ENCODE data around the gene PRKCSH. TPM values are rescaled to one million over a fixed set of nuclear protein-coding genes. Genes with fewer than 3 reads are reported as not detected.
"Not testable (repeated sequence)": the region's sequence is repeated elsewhere in the genome, so short reads cannot be mapped to it uniquely, and the experiment has no call there.

The PRKCSH gene
- polyA plus RNA-seq, 1 of the 3 experiments (the other 2 are of a cell fraction), result 502 TPM

- H3K27me3 ChIP-seq (ENCODE audit: insufficient read depth), result no peaks in the 10 kb centered on the region
- no peaks in the 10 kb centered on the region for H4K20me1 ChIP-seq (ENCODE audit: insufficient read depth)
- H3K4me1 ChIP-seq (ENCODE audit: control insufficient read depth in 1 of 2, insufficient read depth in 2 of 2, low read depth in 1 of 2, low read length in 1 of 2), result no peaks in the 10 kb centered on the region; a peak in 1 of 4 replicates
- TF ChIP-seq RXRA (IDR thresholded peaks at IDR 0.05; ENCODE audit: borderline replicate concordance, low read depth) (no peak), FOXJ3 (CRISPR knock-in tag; IDR thresholded peaks at IDR 0.05) (no peak), RFX5 (IDR thresholded peaks at IDR 0.05; ENCODE audit: low read length) (no peak), MXI1 (IDR thresholded peaks at IDR 0.05; ENCODE audit: low read depth, low read length) (no peak), GABPA (IDR thresholded peaks at IDR 0.05; ENCODE audit: low read depth) (no peak), SIN3A (IDR thresholded peaks at IDR 0.05; ENCODE audit: borderline replicate concordance, low read depth, low read length) (no peak)
- TF ChIP-seq, protein P1, sequence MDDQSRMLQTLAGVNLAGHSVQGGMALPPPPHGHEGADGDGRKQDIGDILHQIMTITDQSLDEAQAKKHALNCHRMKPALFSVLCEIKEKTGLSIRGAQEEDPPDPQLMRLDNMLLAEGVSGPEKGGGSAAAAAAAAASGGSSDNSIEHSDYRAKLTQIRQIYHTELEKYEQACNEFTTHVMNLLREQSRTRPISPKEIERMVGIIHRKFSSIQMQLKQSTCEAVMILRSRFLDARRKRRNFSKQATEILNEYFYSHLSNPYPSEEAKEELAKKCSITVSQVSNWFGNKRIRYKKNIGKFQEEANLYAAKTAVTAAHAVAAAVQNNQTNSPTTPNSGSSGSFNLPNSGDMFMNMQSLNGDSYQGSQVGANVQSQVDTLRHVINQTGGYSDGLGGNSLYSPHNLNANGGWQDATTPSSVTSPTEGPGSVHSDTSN (IDR thresholded peaks at IDR 0.05), result no peak
- TF ChIP-seq, protein P2, sequence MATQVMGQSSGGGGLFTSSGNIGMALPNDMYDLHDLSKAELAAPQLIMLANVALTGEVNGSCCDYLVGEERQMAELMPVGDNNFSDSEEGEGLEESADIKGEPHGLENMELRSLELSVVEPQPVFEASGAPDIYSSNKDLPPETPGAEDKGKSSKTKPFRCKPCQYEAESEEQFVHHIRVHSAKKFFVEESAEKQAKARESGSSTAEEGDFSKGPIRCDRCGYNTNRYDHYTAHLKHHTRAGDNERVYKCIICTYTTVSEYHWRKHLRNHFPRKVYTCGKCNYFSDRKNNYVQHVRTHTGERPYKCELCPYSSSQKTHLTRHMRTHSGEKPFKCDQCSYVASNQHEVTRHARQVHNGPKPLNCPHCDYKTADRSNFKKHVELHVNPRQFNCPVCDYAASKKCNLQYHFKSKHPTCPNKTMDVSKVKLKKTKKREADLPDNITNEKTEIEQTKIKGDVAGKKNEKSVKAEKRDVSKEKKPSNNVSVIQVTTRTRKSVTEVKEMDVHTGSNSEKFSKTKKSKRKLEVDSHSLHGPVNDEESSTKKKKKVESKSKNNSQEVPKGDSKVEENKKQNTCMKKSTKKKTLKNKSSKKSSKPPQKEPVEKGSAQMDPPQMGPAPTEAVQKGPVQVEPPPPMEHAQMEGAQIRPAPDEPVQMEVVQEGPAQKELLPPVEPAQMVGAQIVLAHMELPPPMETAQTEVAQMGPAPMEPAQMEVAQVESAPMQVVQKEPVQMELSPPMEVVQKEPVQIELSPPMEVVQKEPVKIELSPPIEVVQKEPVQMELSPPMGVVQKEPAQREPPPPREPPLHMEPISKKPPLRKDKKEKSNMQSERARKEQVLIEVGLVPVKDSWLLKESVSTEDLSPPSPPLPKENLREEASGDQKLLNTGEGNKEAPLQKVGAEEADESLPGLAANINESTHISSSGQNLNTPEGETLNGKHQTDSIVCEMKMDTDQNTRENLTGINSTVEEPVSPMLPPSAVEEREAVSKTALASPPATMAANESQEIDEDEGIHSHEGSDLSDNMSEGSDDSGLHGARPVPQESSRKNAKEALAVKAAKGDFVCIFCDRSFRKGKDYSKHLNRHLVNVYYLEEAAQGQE (IDR thresholded peaks at IDR 0.05; ENCODE audit: low read depth, low read length), result no peak
- WGBS (ENCODE audit: low lambda C conversion rate), result 92% methylated on average over 16 of the region's 19 CpGs
- H2AFZ ChIP-seq (ENCODE audit: low read depth), result no peak overlapping the region
- peaks cover 6% of the 10 kb centered on the region for H3F3A ChIP-seq (replicated peaks; ENCODE audit: insufficient read depth)
- ChIA-PET CTCF (interaction anchor here (1.3 kb wide), 1 partner anchor 8 kb away, joined by 8 read pairs; the partner anchor contains the start of genes ODAD3 and PRKCSH), POLR2A (no interaction called here)
- no peaks in the 10 kb centered on the region for H3K79me2 ChIP-seq (ENCODE audit: insufficient read depth)
- H3K4me2 ChIP-seq, result no peak overlapping the region
- H3K9me2 ChIP-seq, result no peaks in the 10 kb centered on the region
- H3K36me3 ChIP-seq (replicated peaks in 1 of 2; ENCODE audit: control insufficient read depth in 1 of 2, insufficient read depth in 2 of 2, low read length in 1 of 2), result no peaks in the 10 kb centered on the region
- no peak overlapping the region for H3K27ac ChIP-seq (ENCODE audit: low read depth in 2 of 2, low read length in 1 of 2)
- DNase-seq, result no peak
- no peaks in the 10 kb centered on the region for H3K9me3 ChIP-seq
- H3K9ac ChIP-seq, result no peak overlapping the region
- no peak overlapping the region for H3K4me3 ChIP-seq (ENCODE audit: low read depth in 2 of 2, low read length in 1 of 2)
These were observed 8.8 kb upstream of the PRKCSH start for GRCh38 chr19:11426656-11427055.

DNA sequence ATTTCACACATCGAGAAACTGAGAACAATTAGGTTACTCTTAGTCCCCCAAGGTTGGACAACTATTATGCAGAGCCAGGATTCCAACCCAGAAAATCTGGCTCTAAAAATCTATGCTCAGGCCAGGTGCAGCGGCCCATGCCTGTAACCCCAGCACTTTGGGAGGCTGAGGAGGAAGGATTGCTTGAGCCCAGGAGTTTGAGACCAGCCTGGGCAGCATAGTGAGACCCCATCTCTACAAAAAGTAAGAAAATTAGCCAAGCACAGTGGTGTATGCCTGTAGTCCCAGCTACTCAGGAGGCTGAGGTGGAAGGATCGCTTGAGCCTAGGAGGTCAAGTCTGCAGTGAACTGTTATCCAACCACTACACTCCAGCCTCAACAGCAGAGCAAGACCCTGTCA is 1.9 kb upstream of the PRKCSH start:
- POLR2A ChIA-PET; H3K4me2 ChIP-seq; H3K27ac ChIP-seq (ENCODE audit: low read depth in 2 of 2, low read length in 1 of 2); H4K20me1 ChIP-seq (ENCODE audit: insufficient read depth); DNase-seq; H3K27me3 ChIP-seq (ENCODE audit: insufficient read depth); H3F3A ChIP-seq (replicated peaks; ENCODE audit: insufficient read depth); H3K4me3 ChIP-seq (ENCODE audit: low read depth in 2 of 2, low read length in 1 of 2); H3K9me2 ChIP-seq; H3K9ac ChIP-seq; H2AFZ ChIP-seq (ENCODE audit: low read depth); H3K9me3 ChIP-seq: not testable (repeated sequence)
- CTCF ChIA-PET, result interaction anchor here (0.8 to 5.8 kb wide), 2 partner anchors 10 to 51 kb away, joined by 3 to 35 read pairs; partner anchors contain the start of gene EPOR
- peaks cover 11 to 20% of the 10 kb centered on the region in 2 experiments for H3K36me3 ChIP-seq (replicated peaks in 1 of 2; ENCODE audit: control insufficient read depth in 1 of 2, insufficient read depth in 2 of 2, low read length in 1 of 2)
- peaks cover 5 to 12% of the 10 kb centered on the region in 2 experiments; a peak in 1 of 4 replicates for H3K4me1 ChIP-seq (ENCODE audit: control insufficient read depth in 1 of 2, insufficient read depth in 2 of 2, low read depth in 1 of 2, low read length in 1 of 2)
- 92% methylated on average over 3 of the region's 3 CpGs for WGBS (ENCODE audit: low lambda C conversion rate)
- H3K79me2 ChIP-seq (ENCODE audit: insufficient read depth), result peaks cover 31% of the 10 kb centered on the region

All from SK-N-SH (cell line).